CD4-positive, alpha-beta T cell treated with Interleukin-4 for 1 hour (primary cell): Measurements from ENCODE around the gene RRP8.

Experiments
- DNase-seq, 2 donors: peaks; one replicate each; pipeline ENCODE4 v3.0.0-alpha.2; 2020 to 2022

RRP8 gene

GRCh38 chr11:6599449-6599848, 4.0 kb downstream of the RRP8 start:
- no peak for DNase-seq

GRCh38 chr11:6598555-6598954, 4.9 kb downstream of the RRP8 start:
- no peak for DNase-seq

GRCh38 chr11:6596239-6596877, 7.1 kb downstream of the RRP8 start:
- DNase-seq, result no peak

- no peak for DNase-seq
Observed at GRCh38 chr11:6594142-6594768, 9.2 kb downstream of the RRP8 start.

- no peak for DNase-seq
Observed at GRCh38 chr11:6588018-6588417, 15.4 kb downstream of the RRP8 start.

- no peak for DNase-seq
Observed at GRCh38 chr11:6587360-6587953, 16.0 kb downstream of the RRP8 start.

GRCh38 chr11:6586434-6587359, 16.7 kb downstream of the RRP8 start:
- DNase-seq, result no peak

GRCh38 chr11:6584528-6584927, 18.9 kb downstream of the RRP8 start:
- DNase-seq, result no peak

- DNase-seq, result no peak
Observed at GRCh38 chr11:6583584-6583983, 19.8 kb downstream of the RRP8 start.

- DNase-seq, result no peak
Observed at GRCh38 chr11:6579681-6580080, 23.7 kb downstream of the RRP8 start.

GRCh38 chr11:6578134-6578533, 25.3 kb downstream of the RRP8 start:
- DNase-seq, result no peak

- DNase-seq, result no peak
Observed at GRCh38 chr11:6576471-6577373, 26.7 kb downstream of the RRP8 start.

- no peak for DNase-seq
Observed at GRCh38 chr11:6574816-6575715, 28.4 kb downstream of the RRP8 start.

GRCh38 chr11:6572215-6572614, 31.2 kb downstream of the RRP8 start:
- DNase-seq, result no peak

GRCh38 chr11:6571434-6572008, 31.9 kb downstream of the RRP8 start:
- no peak for DNase-seq

- no peak for DNase-seq
Observed at GRCh38 chr11:6570691-6571427, 32.6 kb downstream of the RRP8 start.

- no peak for DNase-seq
Observed at GRCh38 chr11:6569706-6570105, 33.7 kb downstream of the RRP8 start.

GRCh38 chr11:6568191-6568918, 35.1 kb downstream of the RRP8 start:
- no peak for DNase-seq

- no peak for DNase-seq
Observed at GRCh38 chr11:6567371-6567745, 36.1 kb downstream of the RRP8 start.
